CD1c-positive myeloid dendritic cell (primary cell): ENCODE results near the gene JPH4.
"Not testable (repeated sequence)": the region's sequence is repeated elsewhere in the genome, so short reads cannot be mapped to it uniquely, and the experiment has no call there.

ENCODE experiments used
- DNase-seq: peaks from one replicate; pipeline ENCODE4 v3.0.0-alpha.2; 2016; ENCODE audit errors: extremely low spot score

The JPH4 gene

DNA sequence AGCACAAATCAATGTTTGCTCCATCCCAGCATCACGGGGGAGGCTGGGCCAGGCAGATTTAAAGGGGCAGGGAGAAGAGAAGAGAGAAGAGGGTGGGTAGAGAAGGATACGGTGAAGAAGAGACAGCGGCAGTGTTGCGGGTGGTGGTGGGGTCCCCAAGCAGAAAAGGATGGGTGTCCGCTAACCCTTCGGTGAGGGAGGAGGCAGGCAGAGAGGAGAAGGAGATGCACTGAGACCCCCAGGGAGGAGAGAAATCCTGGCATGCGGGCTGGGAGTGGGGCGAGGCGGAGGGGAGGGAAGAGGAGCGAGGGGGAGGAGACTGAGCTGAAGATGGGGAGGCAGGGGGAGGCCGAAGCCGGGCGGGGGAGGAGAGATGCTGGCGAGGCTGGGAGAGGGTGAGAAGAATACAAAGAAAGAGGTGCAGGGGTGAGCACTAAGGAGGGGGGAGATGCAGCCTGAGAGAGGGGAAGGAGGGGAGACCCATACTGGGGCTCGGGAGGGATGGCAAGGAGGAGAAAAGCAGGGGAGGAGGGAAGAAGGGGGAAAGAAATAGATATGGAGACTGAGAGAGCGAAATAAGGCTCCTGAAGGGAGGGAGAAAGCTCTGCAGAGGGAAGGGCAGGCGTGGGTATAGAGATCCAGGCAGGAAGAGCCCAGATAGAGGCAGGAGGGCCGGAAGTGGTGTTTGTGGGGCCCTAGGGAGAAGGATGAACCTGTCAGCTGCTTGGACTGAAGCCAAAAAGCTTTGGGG is at the start of gene JPH4:
Gene JPH4, minus strand, starts transcription at position 231 of the 751 bp plus-strand sequence. CDS start 1,337 bp downstream, outside the sequence.
- DNase-seq, result no peak

DNA sequence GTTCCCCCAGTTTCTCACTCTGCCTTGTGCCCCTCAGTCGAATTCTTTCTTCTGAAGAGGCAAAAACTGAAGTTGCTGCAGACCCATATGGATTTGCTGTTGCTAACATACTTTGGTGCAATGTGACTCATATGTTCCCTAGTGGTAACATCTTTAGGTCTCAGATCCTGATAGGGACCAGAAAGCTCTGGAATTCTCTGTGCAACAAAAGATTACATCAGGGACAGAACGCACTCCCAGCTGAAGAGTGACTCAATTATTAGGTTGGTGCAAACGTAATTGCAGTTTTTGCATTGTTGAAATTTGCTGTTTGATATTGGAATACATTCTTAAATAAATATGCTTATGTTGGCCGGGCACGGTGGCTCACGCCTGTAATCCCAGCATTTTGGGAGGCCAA is 49.4 kb upstream of the JPH4 start:
- no peak for DNase-seq

- DNase-seq, result no peak
Measured at GRCh38 chr14:23626946-23627345, 48.4 kb upstream of the JPH4 start.

DNA sequence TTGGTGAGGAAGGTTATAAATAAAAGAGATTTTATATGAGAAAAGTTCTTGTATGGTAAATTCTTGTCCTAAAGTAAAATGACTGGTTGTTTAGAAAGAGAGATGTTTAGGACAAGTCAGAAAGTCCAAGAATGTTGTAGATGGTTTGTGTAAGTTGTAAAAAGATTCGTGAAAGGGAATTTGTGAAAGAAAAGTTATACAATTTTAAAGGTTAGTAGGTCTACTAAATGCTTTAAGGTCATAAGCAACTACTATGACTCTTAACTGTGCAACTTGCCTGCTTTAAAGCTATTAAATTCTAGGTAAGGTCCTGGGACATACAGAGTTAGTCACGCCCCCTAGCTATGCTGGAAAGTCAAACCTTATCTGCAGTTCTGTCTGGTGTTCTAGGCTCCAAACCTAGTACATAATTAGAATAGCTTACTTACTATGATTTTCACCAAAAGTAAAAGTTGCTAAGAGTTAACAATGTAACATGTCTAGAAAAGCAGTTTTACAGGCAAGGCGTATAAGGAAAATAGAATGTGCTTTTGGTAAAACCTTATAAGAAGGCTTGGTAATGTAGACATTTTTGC is 46.3 kb upstream of the JPH4 start:
- DNase-seq, result no peak

DNA sequence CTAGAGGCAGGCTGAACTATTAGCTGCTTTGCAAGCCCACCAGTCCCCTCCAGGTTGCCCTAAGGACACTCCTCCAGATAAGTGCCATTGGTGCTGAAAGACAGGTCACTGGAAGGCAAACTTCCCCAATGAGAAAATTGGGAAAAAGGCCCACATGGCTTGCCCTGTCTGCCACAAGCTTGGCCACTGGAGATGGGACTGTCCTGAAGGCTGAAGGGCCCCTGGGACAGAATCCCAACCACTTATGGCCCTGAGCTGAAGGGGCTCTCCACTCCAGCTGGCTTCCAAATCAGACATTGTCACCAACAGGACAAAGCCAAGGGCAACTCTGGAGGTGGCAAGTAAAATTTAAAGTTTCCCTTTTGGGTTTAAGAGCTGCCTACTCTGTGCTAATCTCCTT is 45.4 kb upstream of the JPH4 start:
- no peak for DNase-seq

DNA sequence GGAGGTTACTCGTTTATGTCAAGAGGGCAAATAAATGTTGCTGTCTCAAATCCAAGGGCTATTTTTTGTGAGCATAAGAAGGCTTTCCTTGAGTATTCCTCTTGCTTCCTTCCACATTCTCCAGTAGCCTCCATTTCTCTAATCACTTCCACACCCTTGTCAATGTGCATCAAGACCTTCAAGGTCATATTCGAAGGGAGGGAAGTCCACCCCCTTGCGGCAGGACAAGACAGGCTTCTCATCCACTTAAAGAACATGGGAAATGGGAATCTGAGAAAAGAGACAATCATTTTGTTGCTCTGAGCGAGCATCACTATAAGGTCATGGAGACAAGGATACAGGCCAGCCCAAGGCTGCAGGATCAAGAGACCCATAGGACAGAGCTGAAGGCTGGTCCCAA is 44.4 kb upstream of the JPH4 start:
- DNase-seq, result no peak

- no peak for DNase-seq
Measured at GRCh38 chr14:23621932-23622730, 43.5 kb upstream of the JPH4 start.

DNA sequence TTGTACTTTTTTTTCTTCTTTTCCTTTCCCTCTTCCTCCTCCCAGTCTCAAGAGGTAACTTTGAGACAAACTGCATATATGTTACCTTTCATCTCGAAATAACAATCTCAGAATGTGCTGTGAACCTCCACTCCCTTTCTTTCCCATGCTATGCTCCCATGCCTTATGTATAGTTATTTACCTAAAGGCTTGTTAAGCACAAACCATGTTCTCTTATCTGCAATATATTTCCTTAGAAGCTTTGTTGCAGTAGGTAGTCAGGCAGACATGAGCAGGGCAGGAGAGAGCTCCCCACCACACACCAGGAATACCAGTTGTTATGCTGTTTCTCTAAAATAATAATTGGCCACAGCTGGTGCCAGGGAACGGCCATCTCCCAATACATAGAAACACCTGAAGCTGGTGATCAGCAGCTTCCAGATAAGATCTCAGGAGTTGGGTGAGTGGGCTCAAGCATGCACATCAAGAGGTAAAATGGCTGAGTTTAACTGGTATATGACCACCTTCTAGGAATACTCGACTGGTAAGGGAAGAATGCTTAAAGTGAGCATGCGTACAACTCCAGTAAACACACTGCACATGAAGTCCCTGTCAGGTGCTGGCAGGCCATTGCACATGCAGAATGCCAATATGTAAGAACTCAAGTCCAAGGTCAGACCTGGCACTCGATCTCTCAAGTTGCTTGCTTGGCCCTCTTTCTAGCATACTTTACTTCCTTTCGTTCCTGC is 42.8 kb upstream of the JPH4 start:
- no peak for DNase-seq

- DNase-seq, result peak; percentile 16
Measured at GRCh38 chr14:23620177-23620702, 41.6 kb upstream of the JPH4 start.

DNA sequence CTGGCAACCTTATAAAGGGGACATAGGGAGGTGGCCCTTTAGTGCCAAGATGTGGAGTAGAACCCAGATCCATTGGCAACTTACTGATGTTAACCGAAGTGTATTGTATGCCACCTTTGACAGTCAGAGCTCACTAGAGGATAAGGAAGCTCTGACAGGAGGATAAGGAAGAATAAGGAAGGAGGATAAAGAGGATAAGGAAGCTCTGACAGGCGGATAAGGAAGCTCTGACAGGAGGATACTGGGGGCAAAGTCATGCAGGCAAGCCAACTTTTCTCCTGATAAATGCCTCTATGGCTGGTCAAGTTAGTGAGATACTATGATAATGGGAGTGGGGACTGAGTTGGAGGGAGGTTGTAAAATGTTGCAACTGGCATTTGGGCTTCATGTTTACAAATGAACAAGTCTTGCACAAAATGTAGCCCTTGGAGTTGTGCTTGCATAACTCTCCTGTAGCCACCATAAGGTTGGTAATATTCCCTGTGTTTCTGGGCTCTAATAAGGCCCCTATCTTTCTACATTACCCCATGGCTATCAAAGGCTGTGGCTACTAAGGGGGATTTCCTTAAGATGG is 39.9 kb upstream of the JPH4 start:
- peak; percentile 18 for DNase-seq

DNA sequence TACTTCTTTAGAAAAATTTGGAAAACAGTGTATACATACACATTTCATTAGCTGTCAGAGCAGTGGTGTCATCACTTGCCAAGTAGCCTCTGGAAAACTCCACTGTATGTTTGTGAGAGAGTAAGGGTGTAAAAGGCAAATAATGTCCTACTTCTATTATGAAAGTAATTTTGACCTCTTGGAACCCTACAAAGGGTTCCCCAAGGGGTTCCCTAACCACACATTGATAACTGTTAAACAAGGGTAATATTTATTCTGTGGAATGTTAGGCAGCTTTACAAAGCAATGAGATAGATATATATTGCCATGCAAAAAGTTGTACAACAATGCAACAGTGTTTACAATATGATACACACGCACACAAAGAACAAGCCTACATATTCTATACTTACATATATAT is 38.9 kb upstream of the JPH4 start:
- DNase-seq, result no peak

DNA sequence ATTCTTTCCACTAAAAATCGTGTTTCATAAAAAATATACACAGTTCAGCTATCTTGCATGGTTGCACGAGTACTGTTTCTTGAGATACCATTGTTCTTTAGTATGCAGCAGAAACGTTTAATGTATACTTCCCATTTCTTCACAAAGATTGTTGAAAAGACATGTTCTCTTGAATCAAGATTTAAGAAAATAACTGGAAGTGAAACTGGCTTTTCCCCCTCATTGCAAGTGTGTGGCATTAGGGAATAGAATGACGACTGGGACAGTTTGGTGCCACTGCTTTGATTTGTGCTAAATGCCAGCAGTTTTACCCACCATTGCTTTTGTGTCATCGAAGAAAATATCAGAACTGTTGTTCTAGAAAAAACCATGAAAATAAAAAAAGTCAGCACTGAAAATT is 37.3 kb upstream of the JPH4 start:
- peak; percentile 74 for DNase-seq

DNA sequence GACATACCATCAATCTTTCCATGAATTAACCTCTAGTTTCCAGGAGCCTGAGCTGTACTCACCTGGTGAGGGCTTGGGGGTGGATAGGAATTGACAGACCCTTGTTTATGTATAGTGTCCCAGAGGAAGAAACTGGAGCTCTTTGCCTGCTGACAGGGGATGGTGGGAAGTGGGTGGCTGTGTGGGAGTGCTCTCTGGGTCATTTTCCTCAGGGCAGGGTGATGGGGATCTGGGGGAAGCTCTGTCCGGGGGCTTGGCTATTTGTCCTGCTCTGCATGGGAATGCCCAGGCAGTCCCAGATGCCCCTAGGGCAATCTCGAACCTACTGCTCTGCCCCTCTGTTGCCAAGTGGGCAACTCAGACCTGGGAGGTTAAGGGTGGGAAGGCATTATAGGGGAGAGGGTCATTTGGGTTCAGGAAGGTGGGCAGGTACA is 35.8 kb upstream of the JPH4 start:
- no peak for DNase-seq

- DNase-seq, result no peak
Measured at GRCh38 chr14:23613242-23614070, 34.9 kb upstream of the JPH4 start.

GRCh38 chr14:23612802-23613201 is 34.2 kb upstream of the JPH4 start:
- no peak for DNase-seq

DNA sequence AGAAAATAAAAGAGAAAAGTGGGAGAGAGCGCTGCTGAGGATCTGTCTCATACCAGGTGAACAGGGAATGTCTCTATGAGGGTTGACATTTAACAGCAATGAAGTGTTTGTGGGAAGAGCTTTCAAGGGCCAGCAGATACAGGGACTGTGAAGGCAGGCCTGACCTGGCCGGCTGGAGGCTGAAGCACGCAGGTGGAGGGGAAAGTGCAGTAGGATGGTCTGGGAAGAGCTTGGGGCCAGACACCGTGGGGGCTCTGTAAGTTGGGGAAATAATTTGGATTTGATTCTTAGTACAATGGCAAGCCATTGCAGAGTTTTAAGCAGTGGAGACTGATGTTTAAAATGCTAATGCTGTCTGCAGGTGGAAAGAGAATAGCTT is 33.8 kb upstream of the JPH4 start:
- no peak for DNase-seq

- no peak for DNase-seq
Measured at GRCh38 chr14:23610815-23611289, 32.3 kb upstream of the JPH4 start.

GRCh38 chr14:23610090-23610814 is 31.7 kb upstream of the JPH4 start:
- no peak for DNase-seq

DNA sequence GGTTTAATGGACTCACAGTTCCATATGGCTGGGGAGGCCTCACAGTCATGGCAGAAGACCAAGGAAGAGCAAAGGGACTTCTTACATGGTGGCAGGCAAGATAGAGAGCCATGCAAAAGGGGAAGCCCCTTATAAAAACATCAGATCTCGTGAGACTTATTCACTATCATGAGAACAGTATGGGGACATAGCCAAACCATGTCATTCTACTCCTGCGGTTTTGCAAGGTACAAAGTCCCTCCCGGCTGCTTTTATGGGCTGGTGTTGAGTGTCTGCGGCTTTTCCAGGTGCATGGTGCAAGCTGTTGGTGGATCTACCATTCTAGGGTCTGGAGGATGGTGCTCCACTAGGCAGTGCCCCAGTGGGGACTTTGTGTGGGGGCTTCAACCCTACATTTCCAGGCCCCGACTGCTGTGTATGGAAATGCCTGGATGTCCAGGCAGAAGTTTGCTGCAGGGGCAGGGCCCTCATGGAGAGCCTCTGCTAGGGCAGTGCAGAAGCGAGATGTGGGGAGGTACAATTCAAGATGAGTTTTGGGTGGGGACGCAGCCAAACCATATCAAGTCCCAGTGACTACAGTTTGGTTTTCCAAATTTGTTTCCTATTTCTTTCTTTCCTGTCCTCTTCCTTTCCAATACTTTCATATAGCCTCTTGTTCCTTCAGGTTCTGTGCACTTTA is 31.0 kb upstream of the JPH4 start:
- DNase-seq, result not testable (repeated sequence)
